WERI-Rb-1 (cell line): Measurements from ENCODE around the gene AGBL3.

Source experiments
- DNase-seq: peaks from one replicate; pipeline ENCODE4 v3.0.0-alpha.2; 2020
- H3K27ac ChIP-seq: fragments of 250-450 bp; sonication (Bioruptor Pico); 2 replicates; pipeline ENCODE4 v1.5.1; 2020; ENCODE audit warnings: mild to moderate bottlenecking, moderate library complexity
- H3K27me3 ChIP-seq: fragments of 250-450 bp; sonication (Bioruptor Pico); 2 replicates; pipeline ENCODE4 v1.5.1; 2021; ENCODE audit warnings: mild to moderate bottlenecking, low read depth, moderate library complexity; ENCODE audit not compliant: insufficient read depth, severe bottlenecking
- H3K36me3 ChIP-seq: fragments of 250-450 bp; sonication (Bioruptor Pico); 2 replicates; pipeline ENCODE4 v1.5.1; 2020; ENCODE audit warnings: mild to moderate bottlenecking, moderate library complexity
- H3K4me3 ChIP-seq: 2 replicates; pipeline ENCODE4 v1.5.1; 2011; ENCODE audit warnings: low read depth, mild to moderate bottlenecking, control low read depth, low read length
- H3K9me3 ChIP-seq: fragments of 250-450 bp; sonication (Bioruptor Pico); 2 replicates; pipeline ENCODE4 v1.5.1; 2021; ENCODE audit warnings: mild to moderate bottlenecking, moderate library complexity; ENCODE audit not compliant: severe bottlenecking
- TF ChIP-seq, protein P1 (sequence below): IDR thresholded peaks from 2 replicates; pipeline ENCODE4 v1.5.1; 2011; ENCODE audit warnings: low read depth, mild to moderate bottlenecking, control low read depth, inconsistent platforms, low read length

The AGBL3 gene

DNA sequence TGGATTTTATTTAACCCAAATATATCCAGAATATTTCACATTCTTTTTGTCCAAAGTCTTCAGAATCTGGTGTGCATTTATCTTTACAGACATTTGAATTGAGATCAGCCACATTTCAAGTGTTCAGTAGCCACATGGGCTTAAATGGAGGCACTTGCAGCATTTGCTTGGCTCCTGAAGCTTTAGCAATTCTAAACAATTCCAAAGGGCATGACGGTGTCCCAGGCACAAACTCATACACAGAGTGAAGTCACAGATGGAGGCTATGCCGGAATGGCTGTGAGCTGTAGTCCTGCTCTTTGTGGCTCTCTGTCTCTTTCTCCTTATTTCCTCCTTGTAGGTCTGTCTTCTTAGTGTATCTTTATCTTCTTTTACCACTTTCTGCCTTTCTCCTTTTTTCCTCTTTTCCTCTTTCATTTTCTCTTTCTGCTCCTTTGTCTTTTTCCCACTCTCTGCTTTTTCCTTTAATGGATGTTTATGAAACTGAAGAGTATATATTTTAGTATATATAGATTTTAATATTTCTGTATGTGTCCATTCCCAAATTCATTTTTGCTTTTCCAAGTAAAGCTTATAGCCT lies 7.7 kb downstream of the AGBL3 start:
- H3K4me3 ChIP-seq = no peak overlapping the region
- peaks cover 34% of the 10 kb centered on the region for H3K36me3 ChIP-seq
- H3K27ac ChIP-seq = no peak overlapping the region

GRCh38 chr7:134995239-134996096 lies 9.2 kb downstream of the AGBL3 start:
- no peak for DNase-seq
- Histone ChIP-seq H3K36me3 (peaks cover 22% of the 10 kb centered on the region), H3K27me3 (no peaks in the 10 kb centered on the region), H3K27ac (no peak overlapping the region), H3K9me3 (no peaks in the 10 kb centered on the region), H3K4me3 (no peak overlapping the region)
- TF ChIP-seq, protein P1, sequence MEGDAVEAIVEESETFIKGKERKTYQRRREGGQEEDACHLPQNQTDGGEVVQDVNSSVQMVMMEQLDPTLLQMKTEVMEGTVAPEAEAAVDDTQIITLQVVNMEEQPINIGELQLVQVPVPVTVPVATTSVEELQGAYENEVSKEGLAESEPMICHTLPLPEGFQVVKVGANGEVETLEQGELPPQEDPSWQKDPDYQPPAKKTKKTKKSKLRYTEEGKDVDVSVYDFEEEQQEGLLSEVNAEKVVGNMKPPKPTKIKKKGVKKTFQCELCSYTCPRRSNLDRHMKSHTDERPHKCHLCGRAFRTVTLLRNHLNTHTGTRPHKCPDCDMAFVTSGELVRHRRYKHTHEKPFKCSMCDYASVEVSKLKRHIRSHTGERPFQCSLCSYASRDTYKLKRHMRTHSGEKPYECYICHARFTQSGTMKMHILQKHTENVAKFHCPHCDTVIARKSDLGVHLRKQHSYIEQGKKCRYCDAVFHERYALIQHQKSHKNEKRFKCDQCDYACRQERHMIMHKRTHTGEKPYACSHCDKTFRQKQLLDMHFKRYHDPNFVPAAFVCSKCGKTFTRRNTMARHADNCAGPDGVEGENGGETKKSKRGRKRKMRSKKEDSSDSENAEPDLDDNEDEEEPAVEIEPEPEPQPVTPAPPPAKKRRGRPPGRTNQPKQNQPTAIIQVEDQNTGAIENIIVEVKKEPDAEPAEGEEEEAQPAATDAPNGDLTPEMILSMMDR = no peak

More for the DNA sequence above, 7.7 kb downstream of the AGBL3 start:
- Histone ChIP-seq H3K9me3 (no peaks in the 10 kb centered on the region), H3K27me3 (no peaks in the 10 kb centered on the region)
- TF ChIP-seq, protein P1 = no peak
- DNase-seq = no peak

- Histone ChIP-seq H3K4me3 (no peak overlapping the region), H3K36me3 (peaks cover 22% of the 10 kb centered on the region), H3K27ac (no peak overlapping the region), H3K9me3 (no peaks in the 10 kb centered on the region), H3K27me3 (no peaks in the 10 kb centered on the region)
- TF ChIP-seq, protein P1 = no peak
- no peak for DNase-seq
These were observed 9.8 kb downstream of the AGBL3 start for GRCh38 chr7:134996097-134996550.

GRCh38 chr7:134997214-134997885 lies 11.0 kb downstream of the AGBL3 start:
- TF ChIP-seq, protein P1 = no peak
- H3K4me3 ChIP-seq = no peak overlapping the region
- H3K36me3 ChIP-seq = peaks cover 22% of the 10 kb centered on the region
- DNase-seq = no peak
- H3K9me3 ChIP-seq = no peaks in the 10 kb centered on the region
- H3K27ac ChIP-seq = no peak overlapping the region
- no peaks in the 10 kb centered on the region for H3K27me3 ChIP-seq

DNA sequence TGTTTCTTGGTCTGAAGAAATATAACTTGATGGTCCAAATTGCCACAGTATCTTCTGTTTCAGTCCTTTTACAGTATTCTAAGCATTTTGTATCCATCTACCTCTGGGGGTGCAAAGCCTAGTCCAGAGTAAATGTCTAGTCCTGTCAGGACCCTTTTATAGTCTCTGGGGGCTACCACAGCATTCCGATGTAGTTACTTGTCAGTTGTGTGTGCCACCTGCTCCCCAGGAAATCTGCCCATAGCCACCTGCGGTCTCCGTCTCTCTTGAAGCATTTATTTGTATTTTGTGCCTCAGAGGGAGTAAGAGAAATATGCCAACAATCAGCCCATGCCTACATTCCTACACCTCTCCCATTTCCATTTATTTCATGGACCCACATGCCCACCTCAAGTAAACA lies 12.8 kb downstream of the AGBL3 start:
- DNase-seq = no peak

More for the DNA sequence above, 12.8 kb downstream of the AGBL3 start:
- Histone ChIP-seq H3K9me3 (no peaks in the 10 kb centered on the region), H3K27ac (no peak overlapping the region), H3K27me3 (no peaks in the 10 kb centered on the region), H3K36me3 (peaks cover 10% of the 10 kb centered on the region), H3K4me3 (no peak overlapping the region)
- TF ChIP-seq, protein P1 = no peak
